ENCODE results near the gene ASCL3.
A peak's percentile ranks its signal among the peaks of the same experiment; 100 is the strongest.
"Not testable (repeated sequence)": the region's sequence is repeated elsewhere in the genome, so short reads cannot be mapped to it uniquely, and the experiment has no call there.

The ASCL3 gene

DNA sequence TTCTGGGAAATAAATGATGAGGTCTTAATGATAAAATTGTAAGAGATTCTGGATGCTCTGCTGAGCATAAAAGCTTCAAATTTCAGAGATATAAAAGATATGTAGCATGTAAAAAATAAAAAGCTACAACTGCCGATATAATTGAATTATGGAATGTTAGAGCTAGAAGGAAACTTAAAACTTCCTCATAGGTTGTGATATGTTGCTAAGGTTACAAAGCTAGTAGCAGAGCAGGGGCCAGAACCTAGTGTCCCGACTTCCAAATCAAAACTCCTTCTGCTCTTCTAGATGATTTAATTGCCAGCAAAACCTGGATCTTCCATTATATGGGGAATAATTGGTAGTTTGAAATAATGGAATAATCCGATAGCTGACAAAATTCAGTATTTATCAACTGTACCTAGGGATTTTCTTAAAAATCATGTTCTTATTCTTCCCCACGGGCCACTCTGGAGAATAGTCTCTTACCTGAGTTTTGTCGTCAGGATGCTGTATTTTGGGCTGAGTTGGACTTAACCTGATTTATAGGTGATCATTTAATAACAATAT lies at the start of gene ASCL3:
Gene ASCL3 (minus strand): TSS at position 499 of the 549 bp plus-strand sequence. CDS start 4,855 bp downstream, outside the sequence.
- DNase-seq, result no peak

- no peak for DNase-seq
Observed at GRCh38 chr11:8989453-8989852, 46.6 kb upstream of the ASCL3 start.

DNA sequence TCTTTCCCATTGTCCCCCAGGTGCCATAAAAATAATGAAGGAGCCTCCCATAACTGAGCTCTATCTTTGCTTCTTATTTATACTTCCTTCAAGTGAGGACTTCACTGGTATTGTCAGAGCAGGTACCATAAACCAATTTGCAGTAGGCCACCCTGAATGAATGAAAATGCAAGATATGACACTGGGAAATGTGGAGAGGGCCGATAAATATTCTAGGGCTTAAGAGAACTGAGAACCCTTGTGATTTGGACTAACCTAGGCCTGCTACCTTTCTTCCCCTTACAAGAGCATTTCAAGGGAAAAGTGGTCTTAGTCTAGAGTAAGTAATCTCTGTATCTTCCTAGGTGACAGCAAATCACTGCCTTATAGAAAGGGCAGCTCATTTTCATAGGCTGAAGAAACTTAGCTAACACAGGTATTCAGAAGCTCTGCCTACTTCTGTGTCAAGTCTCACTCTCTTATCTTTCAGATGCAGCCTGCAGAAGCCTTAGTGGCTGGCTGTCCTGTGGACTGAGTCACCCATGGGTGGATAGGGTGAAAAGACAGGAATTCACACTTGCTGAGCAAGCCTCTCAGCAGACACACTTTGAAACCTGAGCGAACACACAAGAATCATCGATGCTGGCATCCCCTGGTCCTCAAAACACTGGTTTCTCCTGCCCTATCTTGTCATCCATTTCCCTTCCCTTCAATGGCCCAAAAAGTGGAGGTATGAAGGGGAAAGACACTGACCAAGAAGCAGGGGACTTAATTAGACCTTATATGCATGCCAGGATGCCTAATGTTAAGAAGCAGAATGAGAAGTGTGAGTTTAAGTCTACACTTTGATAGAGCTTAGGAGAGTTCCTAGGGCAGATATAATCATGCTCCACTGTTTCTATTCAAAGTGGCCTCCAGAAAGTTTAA lies 45.8 kb upstream of the ASCL3 start:
- DNase-seq, result no peak

- no peak for DNase-seq
Observed at GRCh38 chr11:8987446-8987845, 44.6 kb upstream of the ASCL3 start.

DNA sequence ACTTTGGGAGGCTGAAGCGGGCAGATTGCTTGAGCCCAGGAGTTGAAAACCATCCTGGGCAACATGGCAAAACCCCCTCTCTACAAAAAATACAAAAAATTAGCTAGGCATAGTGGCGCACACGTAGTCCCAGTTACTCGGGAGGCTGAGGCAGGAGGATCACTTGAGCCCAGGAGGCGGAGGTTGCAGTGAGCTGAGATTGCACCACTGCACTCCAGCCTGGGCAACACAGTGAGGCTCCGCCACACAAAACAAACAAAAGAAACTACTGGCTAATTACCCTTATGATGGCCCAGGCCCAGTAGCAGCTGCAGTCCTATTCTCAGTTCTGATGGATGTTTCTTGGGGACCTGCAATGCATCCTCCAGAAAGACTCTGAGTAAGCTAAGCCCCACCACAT lies 44.0 kb upstream of the ASCL3 start:
- DNase-seq, result not testable (repeated sequence)

- DNase-seq, result no peak
Observed at GRCh38 chr11:8985462-8985861, 42.6 kb upstream of the ASCL3 start.

DNA sequence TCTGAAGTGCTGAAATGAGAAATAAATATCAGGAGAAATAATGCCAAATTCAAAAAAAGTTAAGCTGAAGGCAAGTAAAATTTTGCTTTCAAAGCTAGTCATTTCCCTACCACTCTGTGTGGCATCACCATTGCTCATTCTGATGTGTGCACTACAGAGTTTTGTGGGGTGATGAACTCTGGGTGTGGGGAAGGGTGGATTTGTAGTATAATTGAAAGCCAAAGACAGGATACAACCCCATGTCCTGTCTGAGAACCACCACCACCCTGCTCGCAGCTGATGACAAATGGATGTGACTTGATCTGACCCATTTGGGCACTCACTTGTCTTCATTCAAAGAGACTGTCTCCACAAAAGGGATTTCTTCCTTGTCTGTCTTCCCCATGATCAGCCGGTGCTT lies 40.7 kb upstream of the ASCL3 start:
- DNase-seq, result no peak

- no peak for DNase-seq
Observed at GRCh38 chr11:8980485-8980884, 37.7 kb upstream of the ASCL3 start.

- DNase-seq, result not testable (repeated sequence)
Observed at GRCh38 chr11:8979365-8979764, 36.5 kb upstream of the ASCL3 start.

DNA sequence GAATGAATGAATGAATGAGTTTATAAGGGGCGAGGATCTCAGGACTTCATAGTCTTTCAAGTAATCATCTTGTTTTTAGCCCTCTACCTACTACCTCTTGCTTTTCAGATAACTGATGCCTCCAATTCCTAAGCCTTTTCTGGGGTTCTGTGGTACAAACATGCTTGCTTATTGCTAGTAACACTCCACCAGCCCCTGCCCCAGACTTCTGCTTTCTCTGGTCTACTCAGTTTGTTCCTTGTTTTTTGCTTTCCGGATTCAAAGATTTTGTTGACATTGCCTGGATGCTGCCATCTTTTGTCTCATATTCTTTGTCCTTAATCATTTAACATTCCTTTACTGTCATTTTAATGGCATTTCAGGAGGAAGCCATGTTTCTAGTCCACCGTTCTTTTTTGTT lies 30.3 kb upstream of the ASCL3 start:
- no peak for DNase-seq

GRCh38 chr11:8971924-8972316 lies 29.1 kb upstream of the ASCL3 start:
- DNase-seq, result no peak

DNA sequence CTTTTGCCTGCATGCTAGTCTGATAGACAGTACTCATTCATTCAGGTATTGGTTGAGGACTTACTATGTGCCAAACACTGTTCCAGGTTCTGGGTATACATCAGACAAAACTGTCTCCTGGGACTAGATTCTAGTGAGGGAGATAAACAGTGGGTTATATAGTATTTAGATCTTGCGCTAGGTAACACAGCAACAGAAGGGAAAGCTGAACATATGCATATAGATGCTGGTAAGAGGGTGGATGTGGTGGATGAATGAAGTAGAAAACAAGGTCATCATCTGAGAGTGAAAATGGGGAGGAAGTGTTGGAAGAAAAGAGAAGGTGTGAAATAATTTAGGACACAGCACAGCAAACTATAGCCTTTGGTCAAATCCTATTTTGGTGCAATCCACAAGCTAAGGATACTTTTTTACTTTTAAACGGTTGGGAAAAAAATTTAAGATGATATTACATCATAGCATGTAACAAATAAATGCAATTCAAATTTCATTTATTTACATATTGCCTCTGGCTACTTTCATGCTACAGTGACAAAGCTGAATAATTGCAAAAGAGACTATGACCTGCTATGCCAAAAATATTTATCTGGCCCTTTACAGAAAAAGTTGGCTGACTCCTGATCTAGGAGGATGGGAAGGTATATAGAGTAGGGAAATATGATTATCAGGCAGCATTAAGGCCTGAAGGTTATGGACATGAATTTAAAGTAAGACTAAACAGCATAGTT lies 28.5 kb upstream of the ASCL3 start:
- no peak for DNase-seq

DNA sequence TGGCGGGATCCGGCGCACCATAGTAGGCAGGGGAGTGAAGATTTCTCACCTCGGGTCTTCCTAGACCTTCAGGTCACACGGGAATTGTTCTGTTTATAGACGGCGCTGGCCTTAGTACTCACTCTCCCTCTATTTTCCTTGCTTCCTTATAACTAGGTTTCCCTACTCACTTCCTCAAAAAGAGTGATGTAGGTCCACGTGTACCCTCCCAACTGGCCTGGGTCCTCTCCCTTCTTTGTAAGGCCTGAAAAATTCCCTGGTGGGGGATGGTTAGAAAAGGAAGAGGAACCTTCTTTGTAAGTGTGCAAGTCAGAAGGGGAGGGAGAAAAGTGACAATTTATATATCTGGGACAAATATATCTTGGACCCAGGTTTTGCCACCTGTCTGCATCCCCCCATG lies 24.4 kb upstream of the ASCL3 start:
- no peak for DNase-seq

- DNase-seq, result peak; percentile 79
Observed at GRCh38 chr11:8964324-8965320, 21.8 kb upstream of the ASCL3 start, which contains the start of gene TMEM9B. Gene TMEM9B (minus strand): TSS chr11:8964442. CDS start chr11:8964313, 129 bp downstream.

GRCh38 chr11:8963569-8964323 lies 20.9 kb upstream of the ASCL3 start:
- peak; percentile 79 for DNase-seq

GRCh38 chr11:8962841-8963240 lies 20.0 kb upstream of the ASCL3 start:
- no peak for DNase-seq

DNA sequence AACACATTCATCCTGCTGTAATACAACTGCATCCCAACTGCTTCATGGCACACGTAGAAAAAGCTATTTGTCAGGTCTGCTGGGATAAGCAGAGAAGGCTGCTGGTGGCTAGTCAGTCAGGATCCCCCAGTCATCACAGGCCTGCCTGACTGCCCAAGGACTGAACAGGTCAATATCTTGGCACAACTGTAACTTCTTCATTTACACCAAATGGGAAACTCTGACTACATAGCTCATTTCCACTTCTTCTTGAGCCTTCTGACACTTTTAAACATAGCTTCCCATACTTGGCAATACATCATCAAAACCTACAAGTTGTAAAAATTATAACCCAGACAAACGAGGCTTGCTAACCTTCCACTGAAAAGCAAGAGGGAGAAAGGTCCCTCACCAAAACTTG lies 18.6 kb upstream of the ASCL3 start:
- no peak for DNase-seq

DNA sequence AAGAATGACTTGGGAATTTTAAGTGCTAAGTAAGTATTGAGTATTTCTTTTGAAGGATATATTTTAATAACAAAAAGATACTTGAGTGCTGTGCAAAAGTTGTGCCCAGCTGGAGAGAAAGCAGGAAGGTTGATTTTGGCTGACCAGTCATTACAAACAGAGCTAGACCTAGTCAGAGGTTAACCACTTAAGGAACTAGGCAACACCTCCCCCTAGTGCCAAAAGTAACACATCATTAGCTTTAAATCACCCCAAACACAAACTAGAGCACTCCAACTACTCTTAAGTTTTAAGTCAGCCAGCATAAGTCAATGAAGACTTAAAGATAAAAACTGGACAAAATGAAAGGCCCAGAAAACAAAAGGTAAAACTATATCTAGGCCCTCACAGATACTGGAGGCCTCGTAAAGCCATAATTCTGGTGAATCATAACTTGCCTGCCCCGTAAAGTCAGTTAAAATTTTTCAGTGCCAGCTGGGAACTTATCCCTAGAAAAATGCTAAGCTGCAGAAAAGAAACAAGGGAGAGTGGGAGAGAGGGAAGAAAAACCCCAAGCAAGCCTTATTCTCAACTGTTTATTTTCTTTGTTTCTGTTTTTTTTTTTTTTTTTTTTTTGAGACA lies 16.8 kb upstream of the ASCL3 start:
- DNase-seq, result no peak

DNA sequence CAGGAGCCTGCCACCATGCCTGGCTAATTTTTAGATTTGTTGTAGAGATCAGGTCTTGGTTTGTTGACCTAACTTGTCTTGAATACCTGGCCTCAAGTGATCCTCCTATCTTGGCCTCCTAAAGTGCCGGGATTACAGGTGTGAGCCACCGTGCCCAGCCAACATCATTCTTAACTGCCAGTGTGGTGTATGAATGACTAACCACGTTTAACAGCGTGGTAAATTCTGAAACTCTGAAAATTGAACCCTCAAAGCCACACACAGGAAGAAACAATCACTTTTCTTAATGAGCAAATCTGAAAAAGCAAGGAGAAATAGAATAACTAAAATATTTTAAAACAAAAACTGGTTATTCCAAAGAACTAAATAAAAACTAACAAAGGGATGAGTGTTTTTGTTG lies 14.0 kb upstream of the ASCL3 start:
- DNase-seq, result no peak

DNA sequence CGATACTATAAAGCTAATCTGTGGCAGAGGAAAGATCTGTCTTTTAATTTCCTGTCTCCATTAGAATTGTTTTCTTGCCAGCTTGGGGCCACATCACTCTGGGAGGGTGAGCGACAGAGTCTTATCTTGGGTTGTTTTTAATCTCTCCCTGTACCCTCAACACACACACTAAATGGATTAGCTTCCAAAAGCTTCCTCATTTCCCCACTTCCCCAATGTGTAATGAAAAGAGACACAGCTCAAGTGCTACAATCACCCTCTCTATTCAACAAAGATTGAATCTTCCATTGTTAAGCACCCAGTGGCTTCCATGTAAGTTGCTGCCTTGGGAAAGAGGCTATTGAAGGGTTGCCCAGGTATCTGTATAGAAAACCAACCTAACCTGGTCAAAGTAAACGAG lies 6.1 kb upstream of the ASCL3 start:
- no peak for DNase-seq

Measured in CD4-positive, alpha-beta T cell treated with Interleukin-15 for 1 hour (primary cell).